ENCODE data around the gene HES2.

The HES2 gene

DNA sequence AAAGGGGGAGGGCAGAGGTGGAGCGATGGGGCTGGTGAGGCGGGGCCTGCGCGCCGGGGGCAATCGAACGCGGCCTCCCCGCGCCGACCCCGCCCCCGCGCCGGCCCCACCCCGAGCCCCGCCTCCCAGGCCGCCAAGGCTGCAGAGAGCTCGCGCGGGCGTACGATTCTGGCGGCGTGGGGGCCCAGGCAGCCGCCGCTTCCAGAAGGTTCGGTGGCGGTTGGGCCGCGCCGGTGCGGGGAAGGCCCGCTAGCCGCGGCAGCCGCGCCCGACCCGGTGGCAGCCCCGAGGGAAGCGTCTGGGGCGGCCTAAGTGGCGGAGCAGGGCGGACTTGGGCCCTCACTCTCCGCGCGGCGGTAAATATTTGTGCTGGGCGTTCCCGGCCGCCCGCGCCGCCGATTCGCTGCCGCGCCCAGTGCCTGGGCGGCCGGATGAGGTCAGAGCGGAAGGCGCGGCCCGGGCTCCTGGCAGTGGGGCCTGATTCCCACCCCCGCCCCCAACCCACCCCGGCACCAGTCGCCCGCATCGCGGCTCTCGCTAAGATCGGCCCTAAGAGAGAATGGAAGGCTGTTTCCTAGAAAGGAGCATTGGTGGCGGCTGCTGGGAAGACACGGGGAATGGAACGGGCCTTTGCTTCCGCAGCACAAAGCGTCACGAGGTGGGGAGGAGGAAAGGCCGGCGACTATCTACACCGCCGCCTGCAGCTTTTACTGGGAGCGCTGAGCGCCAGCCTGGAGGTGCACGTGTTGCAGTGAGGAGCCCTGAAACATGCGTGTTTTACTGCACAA lies 26.1 kb downstream of the HES2 start, which contains the start of gene ACOT7:
Gene ACOT7, minus strand, starts transcription at position 368 of the 788 bp plus-strand sequence. CDS start 368 bp downstream, outside the sequence.
- TF ChIP-seq, protein P1, sequence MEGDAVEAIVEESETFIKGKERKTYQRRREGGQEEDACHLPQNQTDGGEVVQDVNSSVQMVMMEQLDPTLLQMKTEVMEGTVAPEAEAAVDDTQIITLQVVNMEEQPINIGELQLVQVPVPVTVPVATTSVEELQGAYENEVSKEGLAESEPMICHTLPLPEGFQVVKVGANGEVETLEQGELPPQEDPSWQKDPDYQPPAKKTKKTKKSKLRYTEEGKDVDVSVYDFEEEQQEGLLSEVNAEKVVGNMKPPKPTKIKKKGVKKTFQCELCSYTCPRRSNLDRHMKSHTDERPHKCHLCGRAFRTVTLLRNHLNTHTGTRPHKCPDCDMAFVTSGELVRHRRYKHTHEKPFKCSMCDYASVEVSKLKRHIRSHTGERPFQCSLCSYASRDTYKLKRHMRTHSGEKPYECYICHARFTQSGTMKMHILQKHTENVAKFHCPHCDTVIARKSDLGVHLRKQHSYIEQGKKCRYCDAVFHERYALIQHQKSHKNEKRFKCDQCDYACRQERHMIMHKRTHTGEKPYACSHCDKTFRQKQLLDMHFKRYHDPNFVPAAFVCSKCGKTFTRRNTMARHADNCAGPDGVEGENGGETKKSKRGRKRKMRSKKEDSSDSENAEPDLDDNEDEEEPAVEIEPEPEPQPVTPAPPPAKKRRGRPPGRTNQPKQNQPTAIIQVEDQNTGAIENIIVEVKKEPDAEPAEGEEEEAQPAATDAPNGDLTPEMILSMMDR (conservative IDR thresholded peaks at IDR 0.05; ENCODE audit: low read depth, low read length): peak; percentile 37
- peak; percentile 69 for DNase-seq (ENCODE audit: low read depth)
- peak within 1 kb of the TSS; percentile 55 for H3K4me3 ChIP-seq (ENCODE audit: low read length)

DNA sequence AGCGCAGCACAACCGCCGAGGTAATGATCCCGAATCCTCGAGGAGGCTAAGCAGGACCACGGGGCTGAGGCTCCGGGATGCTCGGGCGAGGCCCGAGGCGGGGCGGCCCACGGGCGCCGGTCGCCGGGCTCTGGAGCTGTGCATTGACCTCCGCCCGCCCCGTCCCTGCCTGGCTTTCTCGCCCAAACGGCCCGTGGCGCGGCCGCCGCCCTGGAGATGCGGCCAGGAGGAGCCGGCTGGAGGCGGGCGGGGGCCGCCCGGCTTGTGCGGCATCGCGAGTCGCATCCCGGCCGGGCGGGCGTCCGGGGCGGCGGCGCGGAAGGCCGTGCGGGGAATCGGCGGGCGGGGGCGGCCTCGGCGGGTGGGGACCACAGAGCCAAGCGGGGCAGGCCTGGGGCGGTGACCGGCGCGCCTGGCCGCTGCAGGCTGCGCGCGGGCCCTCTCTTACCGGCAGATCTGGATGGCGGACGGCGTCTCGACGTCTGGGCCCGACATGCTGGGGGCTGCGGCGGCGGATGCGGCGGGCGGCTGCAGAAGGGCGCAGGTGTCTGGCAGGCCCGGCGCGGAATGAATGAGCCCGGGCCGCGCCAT lies 26.8 kb downstream of the HES2 start:
- DNase-seq (ENCODE audit: low read depth): no peak
- TF ChIP-seq, protein P1 (conservative IDR thresholded peaks at IDR 0.05; ENCODE audit: low read depth, low read length): no peak
- H3K4me3 ChIP-seq (ENCODE audit: low read length): peak overlapping the region; percentile 44

DNA sequence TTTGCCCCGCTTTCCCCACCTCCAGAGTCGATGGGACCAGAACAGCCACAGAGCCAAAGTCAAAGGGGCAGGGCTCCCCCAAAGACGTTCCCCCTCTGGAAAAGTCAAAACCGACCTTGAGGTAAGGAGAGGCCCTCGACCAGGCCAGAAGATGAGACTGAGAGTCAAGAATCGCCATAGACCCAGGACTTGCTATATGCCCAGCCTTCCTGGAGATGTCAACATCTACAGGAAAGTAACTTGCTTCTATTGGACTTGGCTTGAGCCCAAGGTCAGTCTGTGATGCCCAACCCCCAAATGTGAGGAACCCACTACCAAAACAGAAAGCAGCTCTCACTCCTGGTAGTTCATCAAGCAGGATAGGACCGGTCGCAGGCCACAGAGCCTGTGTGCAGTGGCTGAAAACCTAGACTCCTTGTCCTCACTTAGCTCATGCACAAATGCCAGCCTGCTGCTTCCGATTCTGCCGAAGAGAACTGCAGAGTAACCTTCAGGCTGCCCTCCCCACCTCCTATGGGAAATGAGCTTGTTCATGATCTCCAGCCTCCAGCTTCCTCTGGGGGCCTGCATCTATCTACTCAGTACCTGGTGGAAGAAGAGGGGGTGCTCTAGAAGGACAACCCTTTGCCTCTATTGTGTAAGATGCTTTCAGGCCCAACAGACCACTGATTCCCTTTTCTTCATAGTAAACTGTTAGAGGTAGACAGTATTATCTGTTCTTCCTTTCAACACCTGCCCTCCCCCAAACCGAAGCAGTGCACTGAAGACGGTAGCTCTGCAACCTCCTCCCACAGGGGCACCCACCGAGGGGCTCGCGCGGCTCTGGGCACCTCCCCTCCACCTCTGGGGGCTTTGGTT lies 27.5 kb downstream of the HES2 start:
- no peak for DNase-seq (ENCODE audit: low read depth)
- TF ChIP-seq, protein P1 (conservative IDR thresholded peaks at IDR 0.05; ENCODE audit: low read depth, low read length): no peak
- H3K4me3 ChIP-seq (ENCODE audit: low read length): peak overlapping the region; percentile 44

DNA sequence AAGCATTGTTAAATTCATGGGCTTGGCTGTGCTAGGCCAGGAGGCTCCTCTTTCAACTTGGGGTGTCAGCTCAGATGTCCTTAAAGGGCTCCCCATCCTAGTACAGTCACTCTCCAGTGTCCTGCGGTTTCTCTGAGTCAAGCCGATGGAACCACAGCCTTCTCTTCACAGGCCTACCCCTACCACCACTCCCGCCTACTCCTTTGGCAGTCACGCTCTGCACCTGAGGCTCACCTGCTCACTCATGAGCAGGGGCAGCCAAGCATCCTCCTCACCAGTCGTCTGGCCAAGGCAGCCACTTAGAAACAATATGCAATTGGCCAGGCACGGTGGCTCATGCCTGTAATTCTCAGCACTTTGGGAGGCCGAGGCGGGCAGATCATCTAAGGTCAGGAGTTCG lies 29.7 kb downstream of the HES2 start:
- DNase-seq (ENCODE audit: low read depth): no peak
- no peak overlapping the region for H3K4me3 ChIP-seq (ENCODE audit: low read length)
- TF ChIP-seq, protein P1 (conservative IDR thresholded peaks at IDR 0.05; ENCODE audit: low read depth, low read length): no peak

DNA sequence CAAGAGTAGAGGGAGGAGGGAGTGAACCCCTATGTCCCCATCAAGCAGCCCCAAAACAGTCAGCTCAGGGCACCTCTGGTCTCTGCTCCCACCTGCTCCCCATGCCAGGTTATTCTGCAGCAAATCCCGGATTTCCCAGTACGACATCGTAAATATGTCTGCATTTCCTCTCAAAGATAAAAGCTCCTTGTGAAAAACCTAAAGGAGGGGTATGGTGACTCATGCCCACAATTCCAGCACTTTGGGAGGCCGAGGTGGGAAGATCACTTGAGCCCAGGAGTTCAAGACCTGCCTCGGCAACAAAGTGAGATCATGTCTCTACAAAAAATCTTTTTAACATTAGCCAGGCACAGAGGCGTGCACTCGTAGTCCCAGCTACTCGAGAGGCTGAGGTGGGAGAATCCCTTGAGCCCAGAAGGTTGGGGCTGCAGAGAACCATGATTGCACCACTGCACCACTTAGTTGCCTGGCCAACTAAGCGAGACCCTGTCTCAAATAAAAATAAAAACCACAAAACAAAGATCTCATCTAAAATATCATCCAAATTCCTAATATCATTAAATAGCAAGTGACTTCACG lies 33.3 kb downstream of the HES2 start:
- TF ChIP-seq, protein P1 (conservative IDR thresholded peaks at IDR 0.05; ENCODE audit: low read depth, low read length): no peak
- DNase-seq (ENCODE audit: low read depth): no peak
- no peak overlapping the region for H3K4me3 ChIP-seq (ENCODE audit: low read length)

DNA sequence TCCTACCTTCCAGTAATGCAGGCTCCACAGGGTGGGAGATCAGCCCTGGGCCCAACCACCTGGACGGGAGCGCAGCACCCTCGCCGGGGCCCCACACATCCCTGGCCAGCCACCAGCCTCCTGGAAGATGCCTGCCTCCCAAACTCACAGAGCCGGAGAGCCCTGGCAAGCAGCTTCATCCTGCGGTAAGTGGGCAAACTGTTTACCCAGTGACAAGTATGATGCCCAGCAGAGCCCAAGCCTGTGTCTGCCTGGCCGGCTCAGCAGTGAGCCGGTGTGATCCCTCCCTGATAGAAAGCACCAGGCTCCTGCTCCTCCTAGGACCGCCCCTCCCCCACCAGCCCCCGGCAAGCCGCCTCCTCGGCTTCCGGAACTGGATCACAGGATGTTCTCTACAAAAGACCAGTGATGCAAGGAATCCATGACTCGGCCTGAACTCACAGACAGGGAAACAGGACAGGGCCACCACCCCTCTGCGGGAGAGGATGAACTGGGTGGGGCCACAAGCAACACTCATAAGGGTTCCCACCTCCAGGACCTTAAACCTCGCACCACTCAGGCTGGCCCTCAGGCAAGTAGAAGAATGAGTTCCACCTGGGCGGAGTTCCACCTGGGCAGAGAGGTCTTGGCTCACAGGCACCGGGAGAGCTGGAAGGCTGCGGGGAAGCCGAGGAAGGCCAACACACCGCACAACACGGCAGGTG lies 34.1 kb downstream of the HES2 start:
- no peak for DNase-seq (ENCODE audit: low read depth)
- no peak overlapping the region for H3K4me3 ChIP-seq (ENCODE audit: low read length)
- TF ChIP-seq, protein P1 (conservative IDR thresholded peaks at IDR 0.05; ENCODE audit: low read depth, low read length): no peak

All from retinal pigment epithelial cell (primary cell).